PC-3 (cell line): ENCODE results near the gene VSIR. TPM values are rescaled to one million over a fixed set of nuclear protein-coding genes. Genes with fewer than 3 reads are reported as not detected.

Experiments used
- ATAC-seq: fragments of 200-7000 bp; cut with Tn5 transposase; 2 replicates; pipeline ENCODE4 v1.9.1; 2020; ENCODE audit warnings: mild to moderate bottlenecking, moderate library complexity
- BruUV-seq: library from RNA; stranded (reverse); fragments of 400-500 nt; replicated peaks from 2 replicates; lab custom pipeline; 2021; lab: Mats Ljungman, UMichigan
- CTCF ChIA-PET: fragments of 300-600 bp; sonication (Branson Sonifier 250); formaldehyde crosslinking; loops from one replicate; lab custom pipeline; 2022; ENCODE audit warnings: antibody characterized with exemption; lab: Charles Lee
- POLR2A ChIA-PET: fragments of 300-600 bp; sonication (Branson Sonifier 250); formaldehyde crosslinking; loops from one replicate; lab custom pipeline; 2022; ENCODE audit warnings: antibody characterized with exemption; ENCODE audit not compliant: unreplicated experiment; lab: Charles Lee
- DNase-seq: peaks from one replicate; pipeline ENCODE4 v3.0.0-alpha.2; 2015
- H2AFZ ChIP-seq: fragments of 300-600 bp; sonication (generic); 2 replicates; pipeline ENCODE4 v1.6.0; 2016; ENCODE audit warnings: antibody characterized with exemption, low read length
- H3F3A ChIP-seq: fragments of 300-600 bp; sonication (generic); one replicate; pipeline ENCODE4 v1.6.0; 2017; ENCODE audit warnings: antibody characterized with exemption, low read length, control low read depth, mild to moderate bottlenecking; ENCODE audit not compliant: unreplicated experiment
- H3K27ac ChIP-seq: fragments of 300-600 bp; sonication (generic); 2 replicates; pipeline ENCODE4 v1.5.1; 2016; ENCODE audit warnings: mild to moderate bottlenecking, low read length
- H3K27me3 ChIP-seq: fragments of 300-600 bp; sonication (generic); 2 replicates; pipeline ENCODE4 v1.6.1; 2016; ENCODE audit warnings: low read length, mixed read lengths
- H3K36me3 ChIP-seq: fragments of 300-600 bp; sonication (generic); 2 replicates; pipeline ENCODE4 v1.6.1; 2016; ENCODE audit warnings: low read depth, mixed run types, low read length, mixed read lengths
- H3K4me1 ChIP-seq: fragments of 300-600 bp; sonication (generic); 2 replicates; pipeline ENCODE4 v1.5.1; 2016; ENCODE audit warnings: low read length; ENCODE audit not compliant: insufficient read depth
- H3K4me2 ChIP-seq: fragments of 300-600 bp; sonication (generic); 2 replicates; pipeline ENCODE4 v1.6.0; 2016; ENCODE audit warnings: low read length
- H3K4me3 ChIP-seq: fragments of 300-600 bp; sonication (generic); 2 replicates; pipeline ENCODE4 v1.5.1; 2016; ENCODE audit warnings: mild to moderate bottlenecking, low read length, mixed read lengths
- H3K79me2 ChIP-seq: fragments of 300-600 bp; sonication (generic); 2 replicates; pipeline ENCODE4 v1.6.1; 2017; ENCODE audit warnings: low read length, mixed read lengths
- H3K9ac ChIP-seq: fragments of 300-600 bp; sonication (generic); 2 replicates; pipeline ENCODE4 v1.6.0; 2016; ENCODE audit warnings: mild to moderate bottlenecking, low read length
- H3K9me2 ChIP-seq: fragments of 300-600 bp; sonication (generic); replicated peaks from 2 replicates; pipeline ENCODE4 v1.6.1; 2016; ENCODE audit warnings: mixed run types, low read length, mixed read lengths
- H3K9me3 ChIP-seq: fragments of 300-600 bp; sonication (generic); 2 replicates; pipeline ENCODE4 v1.6.1; 2016; ENCODE audit warnings: low read length, mixed read lengths
- H4K20me1 ChIP-seq: fragments of 300-600 bp; sonication (generic); 2 replicates; pipeline ENCODE4 v1.6.1; 2016; ENCODE audit warnings: low read length, mixed read lengths
- CTCF ChIP-seq: fragments of 300-600 bp; sonication (generic); conservative IDR thresholded peaks from 2 replicates; pipeline ENCODE4 v1.5.1; 2017; ENCODE audit warnings: antibody characterized with exemption, low read depth, mild to moderate bottlenecking, low read length
- EZH2 ChIP-seq: fragments of 300-600 bp; sonication (generic); IDR thresholded peaks from one replicate; pipeline ENCODE4 v1.6.1; 2017; ENCODE audit warnings: antibody characterized with exemption, mild to moderate bottlenecking, low read length; ENCODE audit not compliant: unreplicated experiment
- EZH2phosphoT487 ChIP-seq: fragments of 300-600 bp; sonication (generic); IDR thresholded peaks from 2 replicates; pipeline ENCODE4 v1.6.1; 2018; ENCODE audit warnings: mild to moderate bottlenecking, antibody characterized with exemption, low read length, borderline replicate concordance
- intact Hi-C: fragments of 100-400 bp; cut with micrococcal nuclease; formaldehyde crosslinking; loops from 2 replicates; pipeline ENCODE4 v1.9.0; 2023
- total RNA-seq: library from RNA; depleted of rRNA; stranded (reverse); fragments of >200 nt; gene quantifications from 2 replicates; pipeline ENCODE4 v1.2.3, GENCODE V29; 2014

The VSIR gene
- total RNA-seq, 1 experiment from 2014 or later = 14.1 TPM

- Histone ChIP-seq H3K9me3 (no peaks in the 10 kb centered on the region), H3K79me2 (no peaks in the 10 kb centered on the region), H3F3A (no peaks in the 10 kb centered on the region), H3K9me2 (no peaks in the 10 kb centered on the region), H2AFZ (no peak overlapping the region), H3K36me3 (peaks cover 9% of the 10 kb centered on the region), H3K4me3 (no peak overlapping the region), H4K20me1 (no peaks in the 10 kb centered on the region), H3K9ac (no peak overlapping the region), H3K4me2 (no peak overlapping the region), H3K27me3 (no peaks in the 10 kb centered on the region), H3K27ac (no peak overlapping the region), H3K4me1 (no peaks in the 10 kb centered on the region)
- ATAC-seq = no peak
- no TSS peak for BruUV-seq
- intact Hi-C loops = no loop called here
- DNase-seq = no peak
- TF ChIP-seq EZH2phosphoT487 = no peak
- TF ChIP-seq CTCF = no peak
- no peak for TF ChIP-seq EZH2
- ChIA-PET POLR2A (no interaction called here), CTCF (no interaction called here)
Measured at GRCh38 chr10:71818674-71819260, 45.4 kb upstream of the VSIR start.

- Histone ChIP-seq H3K4me2 (no peak overlapping the region), H3K36me3 (peaks cover 3% of the 10 kb centered on the region; the same call in 1 of the 2 replicates), H2AFZ (no peak overlapping the region), H3K79me2 (no peaks in the 10 kb centered on the region), H3K4me3 (no peak overlapping the region), H3F3A (no peaks in the 10 kb centered on the region), H3K4me1 (no peaks in the 10 kb centered on the region), H3K9me3 (no peaks in the 10 kb centered on the region), H3K9me2 (no peaks in the 10 kb centered on the region), H3K27ac (no peak overlapping the region), H4K20me1 (no peaks in the 10 kb centered on the region), H3K27me3 (no peaks in the 10 kb centered on the region), H3K9ac (no peak overlapping the region)
- ATAC-seq (no peak), DNase-seq (no peak)
- intact Hi-C loops = no loop called here
- ChIA-PET POLR2A (no interaction called here), CTCF (no interaction called here)
- TF ChIP-seq CTCF (no peak), EZH2phosphoT487 (no peak), EZH2 (no peak)
- no TSS peak for BruUV-seq
Measured at GRCh38 chr10:71817831-71818655, 44.7 kb upstream of the VSIR start.
